OCI-LY7 (cell line): ENCODE measurements around the gene CELF4.

Experiments used
- EZH2phosphoT487 ChIP-seq: fragments of 200-600 bp; sonication (generic); IDR thresholded peaks from 2 replicates; pipeline ENCODE4 v1.6.1; 2018; ENCODE audit warnings: low read depth, borderline replicate concordance, mild to moderate bottlenecking, mixed run types, antibody characterized with exemption, low read length, moderate library complexity, mixed read lengths
- TF ChIP-seq, protein P1 (sequence below): fragments of 200-600 bp; sonication (generic); conservative IDR thresholded peaks from 2 replicates; pipeline ENCODE4 v1.5.1; 2014; ENCODE audit warnings: mild to moderate bottlenecking, antibody characterized with exemption, low read length, moderate library complexity, mixed read lengths

- TF ChIP-seq, protein P1, sequence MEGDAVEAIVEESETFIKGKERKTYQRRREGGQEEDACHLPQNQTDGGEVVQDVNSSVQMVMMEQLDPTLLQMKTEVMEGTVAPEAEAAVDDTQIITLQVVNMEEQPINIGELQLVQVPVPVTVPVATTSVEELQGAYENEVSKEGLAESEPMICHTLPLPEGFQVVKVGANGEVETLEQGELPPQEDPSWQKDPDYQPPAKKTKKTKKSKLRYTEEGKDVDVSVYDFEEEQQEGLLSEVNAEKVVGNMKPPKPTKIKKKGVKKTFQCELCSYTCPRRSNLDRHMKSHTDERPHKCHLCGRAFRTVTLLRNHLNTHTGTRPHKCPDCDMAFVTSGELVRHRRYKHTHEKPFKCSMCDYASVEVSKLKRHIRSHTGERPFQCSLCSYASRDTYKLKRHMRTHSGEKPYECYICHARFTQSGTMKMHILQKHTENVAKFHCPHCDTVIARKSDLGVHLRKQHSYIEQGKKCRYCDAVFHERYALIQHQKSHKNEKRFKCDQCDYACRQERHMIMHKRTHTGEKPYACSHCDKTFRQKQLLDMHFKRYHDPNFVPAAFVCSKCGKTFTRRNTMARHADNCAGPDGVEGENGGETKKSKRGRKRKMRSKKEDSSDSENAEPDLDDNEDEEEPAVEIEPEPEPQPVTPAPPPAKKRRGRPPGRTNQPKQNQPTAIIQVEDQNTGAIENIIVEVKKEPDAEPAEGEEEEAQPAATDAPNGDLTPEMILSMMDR = no peak
- TF ChIP-seq EZH2phosphoT487 = no peak
Observed at GRCh38 chr18:37275237-37275741, 290.3 kb downstream of the CELF4 start.
